Naive thymus-derived CD8-positive, alpha-beta T cell (primary cell): Measurements from ENCODE around the gene ARGFX. TPM values are rescaled to one million over a fixed set of nuclear protein-coding genes. Genes with fewer than 3 reads are reported as not detected.

ENCODE experiments used
- ATAC-seq, 2 donors: fragments of 150-1000 bp; cut with Tn5 transposase in 1 of 2; sonication (Bioruptor Pico), chemical (Tn5 transposase) in 1 of 2; 1 replicate in 1 of 2; 2 replicates in 1 of 2; pipeline ENCODE4 v1.10.0; 2021; ENCODE audit warnings: mild to moderate bottlenecking in 2 of 2, moderate library complexity in 2 of 2
- POLR2A ChIA-PET: fragments of 350-600 bp; sonication (Branson Sonifier 250); formaldehyde crosslinking; loops from one replicate; lab custom pipeline; 2021; ENCODE audit warnings: antibody characterized with exemption; lab: Charles Lee
- DNase-seq, 10 donors: peaks; one replicate each; pipeline versions ENCODE4 v3.0.0 to v3.0.0-alpha.2; 2020 to 2022
- H3K27ac Mint-ChIP-seq, 10 donors: one replicate each; pipeline ENCODE4 v1.8.0; 2020 to 2022; ENCODE audit warnings: mild to moderate bottlenecking in 10 of 10, mixed read lengths in 10 of 10, moderate library complexity in 4 of 10, inconsistent platforms in 1 of 10
- H3K27me3 Mint-ChIP-seq, 5 donors: one replicate each; pipeline ENCODE4 v1.8.0; 2021 to 2022; ENCODE audit warnings: mixed read lengths in 5 of 5
- H3K36me3 Mint-ChIP-seq, 3 donors: one replicate each; pipeline ENCODE4 v1.8.0; 2020 to 2022; ENCODE audit warnings: mixed read lengths in 3 of 3, mild to moderate bottlenecking in 2 of 3, inconsistent platforms in 1 of 3
- H3K4me1 Mint-ChIP-seq, 4 donors: one replicate each; pipeline ENCODE4 v1.8.0; 2021 to 2022; ENCODE audit warnings: mixed read lengths in 4 of 4
- H3K4me3 Mint-ChIP-seq, 10 donors: one replicate each; pipeline ENCODE4 v1.8.0; 2020 to 2022; ENCODE audit warnings: mild to moderate bottlenecking in 10 of 10, mixed read lengths in 10 of 10, moderate library complexity in 6 of 10, inconsistent platforms in 1 of 10
- H3K9me3 Mint-ChIP-seq, 9 donors: one replicate each; pipeline ENCODE4 v1.8.0; 2020 to 2022; ENCODE audit warnings: mixed read lengths in 9 of 9, mild to moderate bottlenecking in 3 of 9, inconsistent platforms in 1 of 9, moderate library complexity in 1 of 9
- polyA plus RNA-seq, 3 donors: library from polyadenylated mRNA; unstranded; fragments of 300-500 nt; fragmentation: Illumina TruSeq; gene quantifications; one replicate each; pipeline ENCODE4 v1.2.3, GENCODE V29; 2021
- total RNA-seq, 8 experiments: library from RNA in 2 of 8; stranded (reverse) in 2 of 8; gene quantifications; one replicate each; pipeline ENCODE4 v1.2.3 and lab custom pipeline; 2021 to 2026

ARGFX gene
- not detected for total RNA-seq
- not detected for polyA plus RNA-seq
- 0 reads per million in 6 experiments for total RNA-seq (lab: John Stamatoyannopoulos, UW)

DNA sequence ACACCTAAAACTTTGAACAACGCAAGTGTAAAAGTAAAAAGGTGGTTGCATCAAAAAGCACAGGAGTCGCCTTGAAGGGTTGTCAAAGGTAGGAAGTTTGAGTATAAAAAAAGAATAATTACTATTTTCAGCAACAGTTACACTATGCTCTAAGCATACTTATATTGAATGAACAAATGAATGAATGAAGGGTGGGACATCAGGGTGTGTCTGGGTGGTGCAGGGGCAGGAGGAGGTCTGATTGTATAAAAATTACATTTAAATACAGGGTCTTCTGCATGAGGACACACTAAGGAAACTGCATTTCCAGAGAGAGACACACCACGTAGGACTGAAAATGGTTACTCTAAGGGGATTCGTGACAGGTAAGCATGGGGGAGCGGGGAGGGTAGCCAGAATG is at the start of gene ARGFX:
TSS of gene ARGFX (plus strand) at position 301 of the 400 bp plus-strand sequence. CDS start 2,765 bp downstream, outside the sequence.
- H3K27me3 Mint-ChIP-seq = peaks cover 0 to 5% (median 0%) of the 10 kb centered on the region in 5 donors
- no peaks in the 10 kb centered on the region for H3K9me3 Mint-ChIP-seq
- H3K36me3 Mint-ChIP-seq = no peaks in the 10 kb centered on the region
- H3K4me1 Mint-ChIP-seq = no peaks in the 10 kb centered on the region
- DNase-seq = no peak
- ATAC-seq = no peak
- H3K27ac Mint-ChIP-seq = no peak within 1 kb of the TSS
- POLR2A ChIA-PET = no interaction called here
- no peak within 1 kb of the TSS for H3K4me3 Mint-ChIP-seq

DNA sequence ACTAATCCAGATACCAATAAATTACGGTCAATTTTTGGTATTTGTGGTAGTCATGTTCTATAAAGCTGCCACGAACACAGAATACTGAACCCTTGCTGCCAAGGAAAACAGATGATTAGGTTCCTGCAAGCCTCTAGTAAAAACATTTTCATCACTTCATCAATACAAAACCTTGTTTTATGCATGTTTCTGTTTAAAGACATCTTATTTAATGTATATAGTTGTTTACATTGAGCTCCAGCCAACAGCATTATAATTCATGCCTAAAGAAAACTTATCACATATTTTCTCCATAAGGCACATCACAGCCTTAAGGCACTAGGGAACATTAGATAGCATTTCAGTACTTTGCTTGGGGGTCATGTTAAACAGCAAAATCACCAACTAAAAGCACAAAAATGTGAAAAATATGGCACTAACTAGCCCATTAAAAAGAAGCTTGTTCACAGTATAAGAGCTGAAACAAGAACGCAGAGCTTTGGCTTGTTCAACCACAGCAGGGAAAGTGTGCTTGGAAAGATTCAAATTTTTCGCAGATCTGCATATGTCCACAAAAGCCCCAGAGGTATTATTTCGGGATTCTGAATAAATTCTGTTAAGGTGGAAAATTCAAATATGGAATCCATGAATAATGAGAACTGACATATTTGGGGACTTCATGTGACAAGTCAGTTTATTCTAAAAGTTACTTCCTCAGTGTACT is 49.6 kb upstream of the ARGFX start:
- peaks cover 12 to 33% (median 19%) of the 10 kb centered on the region in 9 donors for H3K9me3 Mint-ChIP-seq
- no peak for DNase-seq
- H3K36me3 Mint-ChIP-seq = peaks cover 0 to 29% (median 2%) of the 10 kb centered on the region in 3 donors
- ATAC-seq = no peak
- no peaks in the 10 kb centered on the region for H3K4me1 Mint-ChIP-seq
- no peak overlapping the region for H3K4me3 Mint-ChIP-seq
- no peak overlapping the region for H3K27ac Mint-ChIP-seq
- peaks cover 0 to 2% (median 0%) of the 10 kb centered on the region in 5 donors for H3K27me3 Mint-ChIP-seq
- POLR2A ChIA-PET = no interaction called here

DNA sequence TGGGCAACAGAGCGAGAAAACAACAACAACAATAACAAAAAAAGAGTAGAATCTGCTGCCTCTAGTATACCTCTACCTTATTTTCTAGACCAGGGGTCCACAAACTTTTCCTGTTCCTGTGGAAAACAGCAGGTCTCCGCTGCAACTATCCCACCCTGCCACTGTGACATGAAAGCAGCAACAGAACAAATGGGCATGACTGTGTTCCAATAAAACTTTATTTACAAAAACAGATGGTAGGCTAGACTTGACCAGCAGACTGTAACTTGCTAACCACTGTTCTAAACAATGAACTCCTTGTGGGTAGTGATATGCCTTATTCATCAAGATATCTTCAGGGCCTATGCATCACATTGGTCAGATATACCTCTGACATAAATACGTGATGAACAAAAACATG is 47.2 kb upstream of the ARGFX start:
- DNase-seq (no peak), ATAC-seq (no peak)
- H3K4me1 Mint-ChIP-seq = no peaks in the 10 kb centered on the region
- POLR2A ChIA-PET = no interaction called here
- peaks cover 0 to 2% (median 0%) of the 10 kb centered on the region in 5 donors for H3K27me3 Mint-ChIP-seq
- peaks cover 0 to 20% (median 2%) of the 10 kb centered on the region in 3 donors for H3K36me3 Mint-ChIP-seq
- peaks cover 8 to 23% (median 15%) of the 10 kb centered on the region in 9 donors for H3K9me3 Mint-ChIP-seq
- H3K4me3 Mint-ChIP-seq = no peak overlapping the region
- no peak overlapping the region for H3K27ac Mint-ChIP-seq

DNA sequence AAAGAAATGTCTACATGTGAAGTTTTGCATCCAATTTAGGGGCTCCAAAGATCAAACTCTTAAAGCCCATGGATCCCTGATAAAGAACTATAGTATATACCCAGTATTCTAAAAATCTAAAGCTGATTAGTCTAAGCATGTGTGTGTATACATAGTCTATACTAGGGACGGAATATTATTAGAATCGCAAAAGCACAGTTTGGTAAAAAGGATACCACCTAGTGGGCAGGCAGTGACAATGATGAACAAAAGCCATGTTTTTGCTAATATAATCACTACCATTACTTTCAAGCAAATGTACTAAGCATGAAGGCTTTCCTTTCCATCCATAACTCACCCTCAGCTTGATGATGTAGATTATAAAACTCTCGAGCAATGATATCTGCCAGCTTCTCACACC is 38.4 kb upstream of the ARGFX start:
- DNase-seq (no peak), ATAC-seq (no peak)
- Mint-ChIP-seq H3K4me3 (no peak overlapping the region), H3K9me3 (no peaks in the 10 kb centered on the region), H3K36me3 (no peaks in the 10 kb centered on the region), H3K27me3 (no peaks in the 10 kb centered on the region), H3K4me1 (no peaks in the 10 kb centered on the region), H3K27ac (no peak overlapping the region)
- POLR2A ChIA-PET = no interaction called here

DNA sequence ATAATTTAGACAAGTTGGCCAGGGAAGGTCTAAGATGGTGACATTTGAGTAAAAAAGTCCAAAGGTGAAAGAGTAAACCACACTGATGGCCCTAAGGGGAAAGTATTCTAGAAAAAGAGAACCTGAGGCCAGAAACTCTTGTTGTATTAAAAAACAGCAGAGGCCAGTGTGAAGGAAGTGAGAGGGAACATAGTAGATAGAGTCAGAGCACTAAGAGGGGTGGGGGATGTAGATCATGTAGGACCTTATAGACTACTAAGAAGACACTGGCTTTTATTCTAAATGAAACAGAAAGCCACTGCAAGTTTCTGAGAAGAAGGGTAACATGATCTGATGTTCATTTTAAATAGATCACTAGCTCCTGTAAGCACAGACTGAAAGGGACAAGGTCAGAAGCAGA is 36.5 kb upstream of the ARGFX start:
- no peak for DNase-seq
- no peak for ATAC-seq
- Mint-ChIP-seq H3K27me3 (no peaks in the 10 kb centered on the region), H3K36me3 (no peaks in the 10 kb centered on the region), H3K4me3 (no peak overlapping the region), H3K9me3 (no peaks in the 10 kb centered on the region), H3K4me1 (no peaks in the 10 kb centered on the region), H3K27ac (no peak overlapping the region)
- POLR2A ChIA-PET = interaction anchor here (0.6 kb wide), 1 partner anchor 16 kb away, joined by 5 read pairs; no protein-coding TSS in a partner anchor

DNA sequence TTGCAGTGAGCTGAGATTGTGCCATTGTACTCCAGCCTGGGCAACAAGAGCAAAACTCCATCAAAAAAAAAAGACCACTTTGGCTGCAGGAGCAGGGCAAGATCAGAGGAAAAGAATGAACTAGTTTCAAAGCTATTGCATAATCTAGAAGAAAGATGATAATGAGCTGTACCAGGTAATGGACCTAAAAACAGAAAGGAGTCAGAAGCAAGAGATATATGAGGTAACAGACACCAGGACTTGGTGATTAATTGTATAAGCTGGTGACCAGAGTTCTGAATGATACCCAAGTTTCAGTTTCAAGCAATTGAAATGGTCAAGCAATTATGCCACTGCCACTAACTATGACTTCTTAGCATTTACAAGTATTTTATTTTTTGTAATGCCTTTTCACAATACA is 24.8 kb upstream of the ARGFX start:
- Mint-ChIP-seq H3K27me3 (no peaks in the 10 kb centered on the region), H3K4me1 (peaks cover 7 to 20% (median 12%) of the 10 kb centered on the region in 4 donors), H3K27ac (peak overlapping the region in 1 of 10 donors; percentile 11), H3K4me3 (peak overlapping the region in 1 of 10 donors; percentile 17), H3K9me3 (no peaks in the 10 kb centered on the region), H3K36me3 (no peaks in the 10 kb centered on the region)
- DNase-seq = no peak
- POLR2A ChIA-PET = no interaction called here
- no peak for ATAC-seq

DNA sequence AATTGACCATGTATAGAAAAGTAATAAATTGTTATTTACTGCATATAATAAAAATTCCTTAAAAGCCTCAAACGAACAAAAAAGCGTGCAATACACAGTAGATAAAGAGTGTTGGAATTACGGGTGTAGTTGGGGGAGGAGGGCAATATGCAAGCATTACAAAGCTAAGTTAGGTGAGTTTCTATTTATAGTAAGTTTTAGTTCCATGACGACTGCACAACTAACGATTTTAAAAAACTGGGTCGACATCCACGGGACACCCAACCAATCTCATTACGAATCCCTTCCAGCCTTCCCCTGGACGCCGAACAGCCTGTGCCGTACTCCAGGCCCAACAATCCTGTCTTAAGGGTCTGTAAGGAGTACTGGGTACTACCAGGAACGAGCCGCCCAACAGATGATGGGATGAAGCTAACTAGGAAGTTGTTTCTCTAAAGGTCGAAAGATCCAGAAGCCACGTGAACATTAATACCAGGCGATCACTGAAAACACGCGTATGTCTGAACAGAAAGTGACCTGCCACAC is 22.6 kb upstream of the ARGFX start:
- POLR2A ChIA-PET = interaction anchor here (0.9 to 2.2 kb wide), 3 partner anchors 115 to 1451 kb away, joined by 3 to 10 read pairs (median 4); partner anchors contain the start of genes FAM162A, GSK3B and HCLS1
- ATAC-seq (no peak), DNase-seq (peak in 1 of 10 donors; percentile 7)
- no peaks in the 10 kb centered on the region for H3K36me3 Mint-ChIP-seq
- peaks cover 7 to 22% (median 16%) of the 10 kb centered on the region in 4 donors for H3K4me1 Mint-ChIP-seq
- no peaks in the 10 kb centered on the region for H3K9me3 Mint-ChIP-seq
- H3K4me3 Mint-ChIP-seq = peak overlapping the region; percentile 75 to 94 (median 87)
- H3K27me3 Mint-ChIP-seq = no peaks in the 10 kb centered on the region
- H3K27ac Mint-ChIP-seq = peak overlapping the region in 2 of 10 donors; percentile 21 to 85

DNA sequence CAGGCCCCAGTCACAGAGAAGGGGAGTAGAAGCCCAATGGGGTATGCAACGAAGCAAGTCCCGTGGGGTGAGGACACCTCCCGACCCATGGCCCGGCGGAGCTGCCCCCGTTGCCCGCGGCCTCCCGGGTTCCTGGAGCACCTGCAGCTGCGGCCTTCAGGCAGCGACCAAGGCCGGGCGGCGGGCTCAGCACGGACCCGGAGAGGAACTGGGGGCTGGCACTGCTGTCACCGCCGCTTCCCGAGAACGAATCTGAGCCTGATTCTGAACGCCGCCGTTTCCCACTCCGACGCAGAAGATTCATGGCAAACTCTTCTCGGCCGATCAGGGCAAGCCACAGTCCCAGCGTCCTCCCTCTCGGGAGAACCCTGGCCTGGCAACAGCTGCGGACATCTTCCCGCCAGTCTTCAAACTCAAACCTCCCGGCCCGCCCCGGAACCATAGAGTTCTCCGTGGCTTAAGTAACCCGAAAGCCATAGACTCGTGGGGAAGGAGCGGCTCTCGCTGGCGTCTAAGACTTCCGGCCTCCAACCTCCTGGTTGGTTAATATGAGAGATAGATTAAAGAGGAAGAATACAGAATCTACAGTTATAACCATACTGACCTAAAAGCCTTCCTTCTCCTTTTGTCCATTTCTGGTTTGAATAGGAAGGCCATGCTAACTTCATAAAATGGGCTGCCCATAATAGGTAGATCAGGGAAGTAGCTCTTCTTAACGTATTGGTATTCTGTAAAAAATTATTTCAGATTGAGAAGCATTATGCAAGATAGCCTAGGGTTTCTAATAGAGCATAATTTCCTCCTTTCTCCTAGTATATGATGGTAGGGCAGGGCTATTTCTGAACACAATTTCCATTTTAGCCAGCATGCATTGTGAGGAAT is 21.9 kb upstream of the ARGFX start, which contains the start of gene POLQ:
TSS of gene POLQ (minus strand) at position 415 of the 882 bp plus-strand sequence. CDS start at position 304, 111 bp downstream.
- Mint-ChIP-seq H3K36me3 (no peaks in the 10 kb centered on the region), H3K9me3 (no peaks in the 10 kb centered on the region), H3K27ac (peak within 1 kb of the TSS; percentile 85 to 96 (median 92)), H3K4me1 (peaks cover 7 to 22% (median 16%) of the 10 kb centered on the region in 4 donors), H3K4me3 (peak within 1 kb of the TSS; percentile 85 to 95 (median 91)), H3K27me3 (no peaks in the 10 kb centered on the region)
- peak; percentile 66 to 93 (median 82) for DNase-seq
- ATAC-seq = peak; percentile 99
- POLR2A ChIA-PET = interaction anchor here (0.7 to 2.2 kb wide), 7 partner anchors 115 to 1452 kb away, joined by 3 to 10 read pairs (median 4); partner anchors contain the start of genes FAM162A, GSK3B, HCLS1 and WDR5B

DNA sequence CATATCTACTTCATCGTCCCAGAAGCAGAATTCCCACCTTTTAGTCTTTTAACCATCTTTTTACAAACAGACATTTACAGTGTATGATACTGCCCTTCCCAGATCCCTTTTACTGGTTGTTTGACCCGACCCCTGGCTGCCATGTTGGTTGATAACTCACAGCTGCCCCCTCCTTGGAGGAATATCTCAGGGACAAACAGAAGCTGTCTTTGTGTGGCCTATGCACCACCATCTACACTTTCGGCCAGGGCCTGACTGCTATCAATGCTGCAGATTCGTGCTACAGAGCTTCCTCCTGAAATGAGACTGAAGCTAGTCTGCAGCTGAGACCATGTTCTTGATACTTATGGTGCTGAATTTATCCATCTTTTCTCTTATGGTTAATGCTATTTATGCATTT is 15.4 kb upstream of the ARGFX start:
- Mint-ChIP-seq H3K4me1 (peaks cover 0 to 9% (median under 1%) of the 10 kb centered on the region in 4 donors), H3K27me3 (peaks cover 3 to 9% (median 5%) of the 10 kb centered on the region in 5 donors), H3K9me3 (no peaks in the 10 kb centered on the region), H3K27ac (no peak overlapping the region), H3K4me3 (no peak overlapping the region), H3K36me3 (peaks cover 0 to 3% (median 0%) of the 10 kb centered on the region in 3 donors)
- POLR2A ChIA-PET = no interaction called here
- ATAC-seq (no peak), DNase-seq (no peak)

DNA sequence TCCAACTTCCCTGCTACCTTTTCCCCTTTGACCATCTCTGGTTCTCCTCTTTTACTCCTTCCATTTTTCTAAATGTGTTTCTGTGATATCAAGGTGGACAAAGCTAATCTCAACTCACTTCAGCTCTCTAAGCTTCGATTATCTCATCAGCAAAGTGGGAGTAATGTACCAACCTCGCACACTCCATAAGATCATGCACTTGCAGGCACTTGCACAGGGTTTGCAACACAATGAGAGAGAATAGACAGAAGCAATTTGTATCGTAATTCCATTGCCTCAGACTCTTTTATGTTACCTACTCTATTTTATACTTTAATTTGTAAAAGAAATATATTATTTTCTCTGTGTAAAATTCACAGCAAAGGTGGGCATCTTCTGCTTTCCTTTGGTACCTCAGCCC is 15.0 kb upstream of the ARGFX start:
- H3K27ac Mint-ChIP-seq = no peak overlapping the region
- H3K4me3 Mint-ChIP-seq = no peak overlapping the region
- no peaks in the 10 kb centered on the region for H3K9me3 Mint-ChIP-seq
- peaks cover 0 to 9% (median under 1%) of the 10 kb centered on the region in 4 donors for H3K4me1 Mint-ChIP-seq
- ATAC-seq (no peak), DNase-seq (no peak)
- peaks cover 3 to 9% (median 5%) of the 10 kb centered on the region in 5 donors for H3K27me3 Mint-ChIP-seq
- POLR2A ChIA-PET = no interaction called here
- H3K36me3 Mint-ChIP-seq = peaks cover 0 to 3% (median 0%) of the 10 kb centered on the region in 3 donors

DNA sequence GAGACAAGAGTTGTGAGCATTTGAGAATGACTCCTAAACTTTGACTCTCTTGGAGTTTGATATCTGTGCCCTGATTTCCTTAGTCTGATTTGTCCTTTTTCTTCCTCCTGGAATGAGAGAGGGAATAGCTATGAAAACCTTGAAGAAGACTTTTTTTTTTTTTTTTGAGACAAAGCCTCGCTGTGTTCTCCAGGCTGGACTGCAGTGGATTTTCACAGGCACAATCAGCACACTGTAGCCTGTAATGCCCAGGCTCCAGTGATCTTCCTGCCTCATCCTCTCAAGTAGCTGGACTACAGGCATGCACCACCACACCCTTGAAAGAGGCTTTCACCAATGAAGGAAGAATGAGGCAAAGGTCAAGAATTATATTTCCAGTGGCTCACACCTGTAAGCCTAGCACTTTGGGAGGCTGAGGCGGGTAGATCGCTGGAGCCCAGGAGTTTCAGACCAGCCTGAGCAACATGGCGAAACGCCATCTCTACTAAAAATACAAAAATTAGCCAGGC is 10.3 kb upstream of the ARGFX start:
- ATAC-seq (no peak), DNase-seq (no peak)
- Mint-ChIP-seq H3K27me3 (peaks cover 7 to 32% (median 15%) of the 10 kb centered on the region in 5 donors), H3K4me1 (peaks cover 0 to 3% (median 0%) of the 10 kb centered on the region in 4 donors), H3K27ac (no peak overlapping the region), H3K9me3 (no peaks in the 10 kb centered on the region), H3K4me3 (no peak overlapping the region), H3K36me3 (peaks cover 0 to 3% (median 0%) of the 10 kb centered on the region in 3 donors)
- POLR2A ChIA-PET = interaction anchor here (0.6 kb wide), 1 partner anchor 38 kb away, joined by 5 read pairs; no protein-coding TSS in a partner anchor

DNA sequence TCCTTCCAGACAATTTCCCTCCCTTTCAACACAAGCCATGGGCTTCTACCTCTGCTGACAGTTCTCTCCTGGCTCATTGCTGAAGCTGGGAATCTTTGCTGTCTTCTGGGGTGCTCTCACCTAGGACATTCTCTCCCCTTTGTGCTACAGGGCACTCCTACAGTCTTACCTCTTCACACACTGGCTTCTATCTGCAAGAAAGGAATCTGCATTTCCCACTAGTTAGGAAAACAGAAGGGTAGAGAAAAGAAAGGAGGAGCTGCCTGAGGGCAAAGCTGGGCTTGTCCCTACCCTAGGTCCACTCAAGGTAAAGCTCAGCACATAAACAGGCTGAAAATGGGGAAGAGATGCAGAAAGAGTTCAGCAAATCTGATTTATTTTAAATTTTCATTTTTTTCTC is 5.6 kb upstream of the ARGFX start:
- no peak overlapping the region for H3K4me3 Mint-ChIP-seq
- peaks cover 0 to under 1% (median 0%) of the 10 kb centered on the region in 3 donors for H3K36me3 Mint-ChIP-seq
- no peak for ATAC-seq
- no peaks in the 10 kb centered on the region for H3K9me3 Mint-ChIP-seq
- no peak for DNase-seq
- H3K4me1 Mint-ChIP-seq = peaks cover 0 to 2% (median 0%) of the 10 kb centered on the region in 4 donors
- POLR2A ChIA-PET = no interaction called here
- H3K27ac Mint-ChIP-seq = no peak overlapping the region
- peaks cover 4 to 23% (median 12%) of the 10 kb centered on the region in 5 donors for H3K27me3 Mint-ChIP-seq
